Neuronal stem cell (in vitro differentiated cells): Measurements from ENCODE around the gene LPCAT1.
A peak's percentile ranks its signal among the peaks of the same experiment; 100 is the strongest.

Experiments
- DNase-seq: peaks from one replicate; pipeline ENCODE4 v3.0.0-alpha.2; 2013; ENCODE audit warnings: low spot score
- H2AFZ ChIP-seq: one replicate; pipeline ENCODE4 v1.6.1; 2013; ENCODE audit warnings: mild to moderate bottlenecking, low read length, inconsistent platforms
- H2AK5ac ChIP-seq: 2 replicates; pipeline ENCODE4 v1.6.1; 2013; ENCODE audit warnings: low read depth, mild to moderate bottlenecking, inconsistent platforms, low read length, moderate library complexity, mixed read lengths
- H2BK120ac ChIP-seq: 2 replicates; pipeline ENCODE4 v1.6.1; 2013; ENCODE audit warnings: low read depth, mild to moderate bottlenecking, inconsistent platforms, low read length, moderate library complexity, mixed read lengths
- H2BK12ac ChIP-seq: one replicate; pipeline ENCODE4 v1.6.1; 2013; ENCODE audit warnings: low read length, inconsistent platforms
- H2BK15ac ChIP-seq: 2 replicates; pipeline ENCODE4 v1.6.1; 2013; ENCODE audit warnings: mild to moderate bottlenecking, low read length, inconsistent platforms, mixed read lengths
- H2BK5ac ChIP-seq: one replicate; pipeline ENCODE4 v1.6.1; 2013; ENCODE audit warnings: inconsistent platforms, mild to moderate bottlenecking, low read length, moderate library complexity
- H3K14ac ChIP-seq: one replicate; pipeline ENCODE4 v1.6.1; 2013; ENCODE audit warnings: low read length, inconsistent platforms
- H3K18ac ChIP-seq: 2 replicates; pipeline ENCODE4 v1.6.1; 2013; ENCODE audit warnings: low read length, inconsistent platforms
- H3K23ac ChIP-seq: 2 replicates; pipeline ENCODE4 v1.6.1; 2013; ENCODE audit warnings: low read depth, mild to moderate bottlenecking, mixed read lengths, low read length, inconsistent platforms; ENCODE audit not compliant: poor library complexity
- H3K27ac ChIP-seq: replicated peaks from 3 replicates; pipeline ENCODE4 v1.5.1; 2013; ENCODE audit warnings: low read length, inconsistent platforms
- H3K27me3 ChIP-seq, 3 experiments: 2 replicates each; pipeline ENCODE4 v1.6.1; 2013; ENCODE audit warnings: low read length in 3 of 3, mild to moderate bottlenecking in 2 of 3, inconsistent platforms in 1 of 3, low read depth in 1 of 3, mixed read lengths in 1 of 3, moderate library complexity in 1 of 3; ENCODE audit not compliant: control insufficient read depth in 3 of 3, insufficient read depth in 3 of 3
- H3K36me3 ChIP-seq, 2 donors: replicated peaks in 1 of 2; 2 replicates each; pipeline ENCODE4 v1.6.1; 2013; ENCODE audit warnings: low read length in 2 of 2; ENCODE audit not compliant: control insufficient read depth in 2 of 2, insufficient read depth in 2 of 2
- H3K4ac ChIP-seq: 2 replicates; pipeline ENCODE4 v1.6.1; 2013; ENCODE audit warnings: inconsistent platforms, mild to moderate bottlenecking, low read length, moderate library complexity
- H3K4me1 ChIP-seq, 2 donors: 1 replicate in 1 of 2; 2 replicates in 1 of 2; pipeline ENCODE4 v1.6.1; 2013; ENCODE audit warnings: low read length in 2 of 2, low read depth in 1 of 2; ENCODE audit not compliant: control insufficient read depth in 2 of 2, insufficient read depth in 1 of 2
- H3K4me2 ChIP-seq: one replicate; pipeline ENCODE4 v1.6.1; 2013; ENCODE audit warnings: mild to moderate bottlenecking, low read length, inconsistent platforms; ENCODE audit not compliant: insufficient read depth, poor library complexity, severe bottlenecking
- H3K4me3 ChIP-seq, 2 donors: 2 replicates each; pipeline ENCODE4 v1.5.1; 2013; ENCODE audit warnings: low read length in 2 of 2, mild to moderate bottlenecking in 2 of 2, inconsistent platforms in 1 of 2, moderate library complexity in 1 of 2
- H3K79me1 ChIP-seq: one replicate; pipeline ENCODE4 v1.6.1; 2013; ENCODE audit warnings: low read depth, mild to moderate bottlenecking, inconsistent platforms, low read length, moderate library complexity
- H3K9ac ChIP-seq: one replicate; pipeline ENCODE4 v1.6.1; 2013; ENCODE audit warnings: mild to moderate bottlenecking, low read depth, low read length, inconsistent platforms; ENCODE audit not compliant: poor library complexity
- H3K9me3 ChIP-seq, 2 donors: replicated peaks in 1 of 2; 2 replicates each; pipeline versions ENCODE3 to v1.6.1; 2013; ENCODE audit warnings: low read length in 2 of 2, mild to moderate bottlenecking in 2 of 2, inconsistent platforms in 1 of 2, low read depth in 1 of 2, mixed read lengths in 1 of 2, moderate library complexity in 1 of 2; ENCODE audit not compliant: control insufficient read depth in 2 of 2, insufficient read depth in 1 of 2
- H4K8ac ChIP-seq: one replicate; pipeline ENCODE4 v1.6.1; 2013; ENCODE audit warnings: low read depth, mild to moderate bottlenecking, inconsistent platforms, low read length, moderate library complexity
- H4K91ac ChIP-seq: one replicate; pipeline ENCODE4 v1.6.1; 2013; ENCODE audit warnings: low read length, low read depth, mild to moderate bottlenecking, inconsistent platforms; ENCODE audit not compliant: poor library complexity
- WGBS, 2 donors: extraction: QIAGEN DNeasy Blood & Tissue Kit; methylation state at CpG; one replicate each; pipeline ENCODE4 v1.1.7; 2013; ENCODE audit warnings: missing lambda C conversion rate in 2 of 2, mixed read lengths in 1 of 2; ENCODE audit not compliant: insufficient read length in 2 of 2, insufficient replicate concordance in 1 of 2; ENCODE audit errors: extremely low coverage in 2 of 2; 5-methylcytosine and 5-hydroxymethylcytosine counted together

LPCAT1 gene

GRCh38 chr5:1489754-1490153 lies 34.0 kb downstream of the LPCAT1 start:
- Histone ChIP-seq H2BK120ac (no peak overlapping the region), H3K4me2 (no peak overlapping the region), H3K4me1 (no peaks in the 10 kb centered on the region), H2AK5ac (no peak overlapping the region), H3K9me3 (no peaks in the 10 kb centered on the region), H4K91ac (no peak overlapping the region), H3K27ac (no peak overlapping the region), H3K4ac (no peak overlapping the region), H2BK5ac (no peak overlapping the region), H3K36me3 (peaks cover 50 to 94% of the 10 kb centered on the region in 2 donors), H4K8ac (no peak overlapping the region), H2BK15ac (no peak overlapping the region), H2BK12ac (no peak overlapping the region), H3K14ac (no peak overlapping the region), H3K9ac (no peak overlapping the region), H3K27me3 (no peaks in the 10 kb centered on the region), H3K23ac (peak overlapping the region; percentile 62), H3K4me3 (no peak overlapping the region), H3K18ac (no peak overlapping the region), H2AFZ (no peak overlapping the region), H3K79me1 (peaks cover 5% of the 10 kb centered on the region)
- WGBS, 2 donors: no CpG with 5 or more reads among the region's 18 CpGs
- no peak for DNase-seq

GRCh38 chr5:1488882-1489680 lies 34.7 kb downstream of the LPCAT1 start:
- Histone ChIP-seq H3K36me3 (peaks cover 45 to 92% of the 10 kb centered on the region in 2 donors), H3K4me2 (no peak overlapping the region), H3K4me1 (no peaks in the 10 kb centered on the region), H3K4ac (no peak overlapping the region), H2BK12ac (no peak overlapping the region), H4K8ac (no peak overlapping the region), H2BK15ac (no peak overlapping the region), H3K9me3 (no peaks in the 10 kb centered on the region), H3K9ac (no peak overlapping the region), H3K18ac (no peak overlapping the region), H3K27ac (no peak overlapping the region), H2BK5ac (no peak overlapping the region), H2BK120ac (no peak overlapping the region), H3K14ac (no peak overlapping the region), H2AFZ (no peak overlapping the region), H3K27me3 (no peaks in the 10 kb centered on the region), H3K79me1 (no peaks in the 10 kb centered on the region), H3K4me3 (no peak overlapping the region), H2AK5ac (no peak overlapping the region), H3K23ac (no peak overlapping the region), H4K91ac (no peak overlapping the region)
- DNase-seq: no peak
- WGBS, 2 donors: no CpG with 5 or more reads among the region's 14 CpGs

GRCh38 chr5:1487079-1487764 lies 36.5 kb downstream of the LPCAT1 start:
- H2BK5ac ChIP-seq: no peak overlapping the region
- no peak for DNase-seq
- H2BK12ac ChIP-seq: no peak overlapping the region
- no peak overlapping the region for H3K4ac ChIP-seq
- H3K23ac ChIP-seq: peak overlapping the region; percentile 68
- no CpG with 5 or more reads among the region's 27 CpGs for WGBS, 2 donors
- no peak overlapping the region for H3K9ac ChIP-seq
- H2BK120ac ChIP-seq: no peak overlapping the region
- no peaks in the 10 kb centered on the region for H3K79me1 ChIP-seq
- no peak overlapping the region for H2BK15ac ChIP-seq
- H3K4me3 ChIP-seq: no peak overlapping the region
- no peak overlapping the region for H2AFZ ChIP-seq
- H4K91ac ChIP-seq: no peak overlapping the region
- no peak overlapping the region for H3K4me2 ChIP-seq
- no peak overlapping the region for H3K18ac ChIP-seq
- H3K27me3 ChIP-seq: no peaks in the 10 kb centered on the region
- no peak overlapping the region for H2AK5ac ChIP-seq
- no peak overlapping the region for H3K14ac ChIP-seq
- H3K27ac ChIP-seq: no peak overlapping the region
- no peaks in the 10 kb centered on the region for H3K9me3 ChIP-seq
- peaks cover 39 to 82% of the 10 kb centered on the region in 2 donors for H3K36me3 ChIP-seq
- H4K8ac ChIP-seq: no peak overlapping the region
- no peaks in the 10 kb centered on the region for H3K4me1 ChIP-seq

- Histone ChIP-seq H3K4ac (no peak overlapping the region), H3K36me3 (peaks cover 37 to 73% of the 10 kb centered on the region in 2 donors), H3K4me2 (no peak overlapping the region), H4K8ac (no peak overlapping the region), H2BK120ac (no peak overlapping the region), H3K14ac (no peak overlapping the region), H2BK5ac (no peak overlapping the region), H3K18ac (no peak overlapping the region), H2BK15ac (no peak overlapping the region), H3K27ac (no peak overlapping the region), H3K9ac (no peak overlapping the region), H2AFZ (no peak overlapping the region), H3K23ac (no peak overlapping the region), H4K91ac (no peak overlapping the region), H3K4me1 (no peaks in the 10 kb centered on the region), H3K4me3 (no peak overlapping the region), H3K9me3 (no peaks in the 10 kb centered on the region), H2AK5ac (no peak overlapping the region), H3K27me3 (no peaks in the 10 kb centered on the region), H3K79me1 (no peaks in the 10 kb centered on the region), H2BK12ac (no peak overlapping the region)
- DNase-seq: no peak
- WGBS, 2 donors: no CpG with 5 or more reads among the region's 13 CpGs
These were observed 37.5 kb downstream of the LPCAT1 start for GRCh38 chr5:1486271-1486670.
